NCI-H510A (cell line): ENCODE data around the gene SLC9C2.
A peak's percentile ranks its signal among the peaks of the same experiment; 100 is the strongest.
"Not testable (repeated sequence)": the region's sequence is repeated elsewhere in the genome, so short reads cannot be mapped to it uniquely, and the experiment has no call there.

ENCODE experiments used
- DNase-seq: peaks from one replicate; lab custom pipeline; 2025; lab: John Stamatoyannopoulos, UW

The SLC9C2 gene

DNA sequence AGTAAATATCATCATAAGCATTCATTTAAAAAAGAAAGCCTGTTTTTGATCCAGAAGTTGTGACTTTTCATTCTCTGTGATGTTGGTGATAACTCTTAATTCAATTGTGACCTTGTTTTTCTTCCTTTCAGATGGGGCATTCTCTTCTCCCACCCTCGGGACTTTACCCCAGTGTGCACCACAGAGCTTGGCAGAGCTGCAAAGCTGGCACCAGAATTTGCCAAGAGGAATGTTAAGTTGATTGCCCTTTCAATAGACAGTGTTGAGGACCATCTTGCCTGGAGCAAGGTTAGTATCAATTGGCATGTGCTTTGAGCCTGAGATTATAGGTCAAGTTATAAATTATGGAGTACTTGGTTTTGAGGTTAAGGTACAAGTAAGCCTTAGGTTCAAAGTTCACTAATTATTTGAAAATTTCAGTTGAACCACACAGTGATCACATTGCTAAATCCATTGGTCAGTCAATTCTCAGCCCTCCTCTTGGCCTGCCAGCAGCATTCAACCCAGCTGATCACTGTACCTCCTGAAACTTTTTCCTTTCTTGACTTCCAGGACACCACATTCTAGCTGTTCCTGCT lies 121.6 kb downstream of the SLC9C2 start:
- DNase-seq, result no peak

DNA sequence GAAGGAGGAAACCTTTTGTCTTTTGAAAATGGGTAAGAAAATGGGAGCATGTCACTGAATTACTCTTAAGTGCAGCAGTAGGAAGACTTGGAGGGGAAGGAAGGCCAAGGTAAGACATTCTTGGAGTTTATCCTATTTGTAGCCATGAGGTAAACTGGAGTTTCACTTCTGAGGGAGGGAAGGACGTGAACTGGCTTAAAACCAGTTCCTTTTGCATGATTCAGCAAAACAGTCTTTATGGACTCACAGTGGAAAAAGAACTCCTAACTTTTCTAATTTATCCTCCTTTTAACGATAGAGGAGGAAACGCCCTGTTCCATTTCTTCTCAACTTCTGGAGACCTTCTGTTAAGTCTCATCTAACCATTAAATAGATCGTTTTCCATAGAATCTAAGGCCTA lies 123.2 kb downstream of the SLC9C2 start:
- no peak for DNase-seq

DNA sequence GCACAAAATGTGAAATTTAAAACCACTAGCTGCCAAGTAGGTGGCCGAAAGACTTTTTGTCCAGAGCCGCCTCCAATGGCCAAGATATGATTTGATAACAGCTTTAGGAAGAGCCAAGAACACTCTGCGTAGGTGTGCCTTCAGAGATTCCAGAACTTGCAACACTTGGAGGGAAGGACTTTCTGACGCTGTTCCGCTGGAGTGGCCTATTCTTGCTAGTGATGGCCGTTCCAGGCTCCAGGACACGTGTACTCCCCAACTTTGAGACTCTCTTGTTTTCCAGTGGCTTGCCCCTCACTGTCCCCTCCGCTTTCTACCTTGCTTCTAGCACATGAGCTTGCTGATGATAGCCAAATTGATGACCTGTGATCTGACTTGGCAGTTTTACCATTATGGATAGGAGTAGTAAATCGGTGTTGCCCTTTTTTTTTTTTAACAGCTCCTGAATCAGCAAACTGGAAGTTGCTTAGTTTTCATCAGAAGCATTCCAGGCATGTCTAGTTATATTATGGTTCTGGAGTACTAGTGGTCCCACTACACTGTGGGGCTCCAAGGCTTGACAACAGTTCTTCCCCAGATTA lies 124.7 kb downstream of the SLC9C2 start:
- no peak for DNase-seq

DNA sequence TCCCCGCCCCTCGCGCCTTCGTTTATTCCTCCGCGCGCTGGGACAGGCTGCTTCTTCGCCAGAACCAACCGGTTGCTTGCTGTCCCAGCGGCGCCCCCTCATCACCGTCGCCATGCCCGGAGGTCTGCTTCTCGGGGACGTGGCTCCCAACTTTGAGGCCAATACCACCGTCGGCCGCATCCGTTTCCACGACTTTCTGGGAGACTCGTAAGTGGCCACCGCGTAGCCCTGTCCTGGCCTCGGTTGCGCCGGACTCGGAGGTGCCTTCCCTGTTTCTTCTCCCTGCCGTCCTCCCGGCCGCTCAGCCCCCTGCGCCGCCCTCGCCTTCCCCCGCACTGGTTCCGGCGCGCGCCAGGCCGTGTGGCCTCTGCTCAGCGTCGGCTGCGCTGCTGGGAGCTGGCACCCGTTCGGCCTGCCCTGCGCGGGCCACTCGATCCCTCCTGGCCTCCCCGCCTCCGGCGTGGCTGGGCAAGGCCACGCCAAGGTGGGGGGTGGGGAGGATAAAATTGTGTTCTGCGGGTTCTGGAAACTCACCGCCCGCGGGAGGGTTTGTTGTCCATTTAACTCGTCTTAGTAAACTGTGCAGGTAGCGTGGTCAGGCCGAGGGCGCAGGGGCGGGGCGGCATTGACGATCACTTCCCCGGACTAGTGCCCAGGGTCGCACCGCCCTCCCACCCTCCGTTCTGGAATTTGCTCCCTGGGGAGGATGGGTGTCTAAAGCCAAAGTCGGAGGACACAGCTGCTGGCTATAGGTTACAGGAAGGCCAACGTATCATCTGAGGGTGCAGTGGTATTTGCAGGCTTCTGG lies 125.4 kb downstream of the SLC9C2 start, which contains the start of gene PRDX6:
PRDX6 (plus strand) TSS at position 50 of the 808 bp plus-strand sequence; CDS start at position 113, 63 bp downstream.
- DNase-seq, result peak; percentile 89

DNA sequence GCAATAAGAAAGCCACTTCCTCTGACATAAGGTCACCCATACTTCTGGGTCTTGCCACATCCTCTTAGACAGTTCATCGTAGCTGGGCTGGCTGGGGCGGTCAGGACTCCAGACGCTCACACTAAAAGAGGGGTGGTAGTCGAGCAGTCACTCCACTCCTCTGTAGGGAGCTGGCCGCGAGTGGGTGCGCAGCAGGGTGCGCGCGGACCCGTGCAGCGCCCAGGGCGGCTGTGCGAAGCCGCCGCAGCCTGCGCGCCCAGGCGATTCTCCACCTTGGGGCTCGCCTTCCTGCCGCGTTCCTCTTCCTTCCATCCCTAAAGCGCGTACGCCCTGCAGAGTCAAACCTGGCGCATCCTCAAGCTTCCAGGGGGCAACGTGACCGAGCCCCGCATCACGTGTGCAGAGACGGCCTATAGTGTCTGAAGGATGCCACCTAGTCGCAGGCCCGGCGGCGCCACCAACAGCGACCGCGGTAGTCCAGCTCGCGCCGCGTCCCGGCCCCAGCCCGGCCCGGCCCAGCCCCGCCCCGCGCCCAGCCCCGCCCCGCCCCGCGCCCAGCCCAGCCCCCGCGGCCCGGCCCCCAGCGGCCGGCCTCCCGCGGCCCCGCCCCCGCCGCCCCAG lies 126.1 kb downstream of the SLC9C2 start:
- peak; percentile 94 for DNase-seq

DNA sequence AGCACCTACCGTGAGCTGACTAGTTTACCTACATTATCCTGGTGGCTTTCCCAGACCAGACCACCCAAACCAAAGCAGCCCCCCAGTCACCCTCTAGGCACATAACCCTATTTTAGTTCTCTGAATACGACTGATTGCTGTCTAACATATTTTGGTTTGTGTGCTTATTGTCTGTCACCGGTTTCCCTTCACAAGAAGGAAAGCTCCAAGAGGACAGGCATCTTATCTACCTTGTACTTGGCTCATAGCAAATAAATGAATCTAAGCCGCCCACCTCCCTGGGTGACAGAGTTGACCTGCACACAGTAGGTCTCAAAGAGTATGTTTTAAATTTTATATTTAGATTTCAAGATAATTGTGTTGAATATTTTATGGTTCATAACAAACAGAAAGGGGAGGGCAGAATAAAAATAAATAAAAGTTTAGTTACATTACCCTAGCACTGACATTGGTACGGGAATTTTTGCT lies 126.6 kb downstream of the SLC9C2 start:
- DNase-seq, result no peak

DNA sequence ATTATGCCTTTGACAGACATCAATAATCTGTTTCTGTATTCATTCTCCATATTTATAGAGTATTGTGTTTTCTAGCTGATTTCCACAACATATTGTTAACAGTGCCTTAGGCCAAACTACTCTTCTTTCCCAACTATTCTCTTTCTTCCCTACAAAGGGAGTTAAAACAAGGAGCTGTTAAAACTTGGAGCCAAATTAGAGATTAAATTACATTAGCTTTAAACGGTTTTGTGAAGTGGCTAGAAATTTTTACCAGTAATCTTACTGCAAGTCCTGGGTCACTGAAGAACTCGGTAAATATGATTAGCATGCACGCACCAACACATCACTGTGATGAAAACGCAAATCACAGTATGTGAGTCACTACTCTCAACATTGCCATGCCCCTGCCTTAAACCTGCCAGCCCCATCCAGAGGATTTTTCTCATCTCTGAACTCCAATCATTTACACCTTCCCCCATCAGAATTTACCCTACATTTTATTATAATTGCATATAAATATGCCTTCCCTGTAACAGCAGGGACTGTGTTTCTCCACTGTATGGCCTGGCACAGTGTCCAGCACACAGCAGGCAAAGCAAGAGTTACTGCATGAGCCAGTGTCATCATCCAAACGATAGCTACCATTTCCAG lies 127.2 kb downstream of the SLC9C2 start:
- no peak for DNase-seq

DNA sequence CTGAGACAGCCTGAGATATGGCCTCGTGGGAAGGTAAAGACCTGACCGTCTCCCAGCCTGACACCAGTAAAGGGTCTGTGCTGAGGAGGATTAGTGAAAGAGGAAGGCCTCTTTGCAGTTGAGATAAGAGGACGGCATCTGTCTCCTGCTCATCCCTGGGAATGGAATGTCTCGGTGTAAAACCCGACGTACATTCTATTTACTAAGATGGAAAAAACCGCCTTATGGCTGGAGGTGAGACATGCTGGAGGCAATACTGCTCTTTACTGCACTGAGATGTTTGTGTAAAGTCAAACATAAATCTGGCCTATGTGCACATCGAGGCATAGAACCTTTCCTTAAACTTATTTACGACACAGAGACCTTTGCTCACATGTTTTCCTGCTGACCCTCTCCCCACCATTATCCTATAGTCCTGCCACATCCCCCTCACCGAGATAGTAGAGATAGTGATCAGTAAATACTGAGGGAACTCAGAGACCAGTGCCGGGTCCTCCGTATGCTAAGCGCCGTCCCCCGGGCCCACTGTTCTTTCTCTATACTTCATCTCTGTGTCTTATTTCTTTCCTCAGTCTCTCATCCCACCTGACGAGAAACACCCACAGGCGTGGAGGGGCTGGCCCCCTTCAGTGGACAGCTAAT lies 128.0 kb downstream of the SLC9C2 start:
- not testable (repeated sequence) for DNase-seq

DNA sequence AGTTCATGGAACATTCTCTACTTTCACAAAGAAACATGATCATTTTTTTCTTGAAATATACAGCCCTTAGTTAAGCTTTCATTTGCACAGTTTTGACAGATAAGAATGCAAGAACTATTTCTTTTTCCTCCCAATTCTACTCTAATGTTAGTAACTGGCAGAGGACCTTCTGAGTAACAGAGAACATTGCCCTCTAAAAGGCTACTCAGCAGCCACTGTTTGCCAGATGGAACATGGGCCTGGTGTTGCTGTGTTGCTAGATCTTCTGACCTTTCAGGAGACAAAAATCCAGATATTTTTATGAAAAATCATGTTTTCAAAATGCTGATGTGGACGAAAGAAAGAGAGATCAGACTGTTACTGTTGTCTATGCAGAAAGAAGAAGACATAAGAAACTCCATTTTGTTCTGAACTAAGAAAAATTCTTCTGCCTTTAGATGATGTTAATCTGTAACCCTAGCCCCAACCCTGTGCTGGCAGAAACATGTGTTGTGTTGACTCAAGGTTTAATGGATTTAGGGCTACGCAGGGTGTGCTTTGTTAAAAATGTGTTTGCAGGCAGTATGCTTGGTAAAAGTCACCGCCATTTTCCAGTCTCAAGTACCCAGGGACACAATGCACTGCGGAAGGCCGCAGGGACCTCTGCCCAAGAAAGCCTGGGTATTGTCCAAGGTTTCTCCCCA lies 128.6 kb downstream of the SLC9C2 start:
- DNase-seq, result no peak

DNA sequence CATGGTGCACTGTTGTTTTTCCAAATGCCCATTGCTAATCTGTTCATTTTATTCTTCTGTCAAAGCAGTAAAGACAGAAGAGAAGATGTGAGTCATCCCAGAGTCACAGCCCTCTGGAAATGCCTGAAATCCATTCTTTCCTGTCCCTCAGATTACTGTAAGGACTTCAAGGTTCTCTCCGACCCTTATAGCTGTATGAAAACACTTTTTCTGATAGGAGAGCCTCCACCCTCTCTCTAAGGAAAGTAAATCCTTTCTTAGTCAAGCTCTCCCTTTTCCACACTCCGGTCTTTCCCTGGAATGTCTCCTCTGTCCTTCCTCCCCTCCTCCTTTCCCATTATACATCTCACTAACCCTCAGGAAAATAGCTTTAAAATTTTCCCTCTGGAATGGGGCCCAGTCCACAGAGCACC lies 129.3 kb downstream of the SLC9C2 start:
- DNase-seq, result no peak

DNA sequence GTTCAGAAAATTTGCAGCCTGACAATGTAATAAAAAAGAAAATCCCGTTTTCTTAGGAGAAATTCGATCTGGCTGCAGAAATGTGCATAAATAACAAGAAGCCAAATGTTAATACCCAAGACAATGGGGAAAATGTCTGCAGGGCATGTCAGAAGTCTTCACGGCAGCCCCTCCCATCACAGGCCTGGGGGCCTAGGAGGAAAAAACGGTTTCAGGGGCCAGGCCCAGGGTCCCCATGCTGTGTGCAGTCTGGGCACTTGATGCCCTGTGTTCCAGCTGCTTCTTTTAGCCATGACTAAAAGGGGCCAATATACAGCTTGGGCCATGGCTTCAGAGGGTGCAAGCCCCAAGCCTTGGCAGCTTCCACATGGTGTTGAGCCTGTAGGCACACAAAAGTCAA lies 132.3 kb downstream of the SLC9C2 start:
- DNase-seq, result no peak

DNA sequence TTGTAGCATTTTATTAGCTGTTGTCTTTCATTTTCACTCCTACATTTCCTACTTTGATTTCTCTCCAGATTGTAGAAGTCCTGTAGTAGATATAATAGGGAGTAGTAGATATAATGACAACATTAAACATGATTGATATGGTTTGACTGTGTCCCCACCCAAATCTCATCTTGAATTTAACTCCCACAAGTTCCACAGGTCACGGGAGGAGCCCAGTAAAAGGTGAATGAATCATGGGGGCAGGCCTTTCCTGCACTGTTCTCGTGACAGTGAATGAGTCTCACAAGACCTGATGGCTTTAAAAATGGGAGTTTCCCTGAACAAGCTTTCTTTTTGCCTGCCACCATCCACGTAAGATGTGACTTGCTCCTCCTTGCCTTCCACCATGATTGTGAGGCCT lies 133.2 kb downstream of the SLC9C2 start:
- no peak for DNase-seq

DNA sequence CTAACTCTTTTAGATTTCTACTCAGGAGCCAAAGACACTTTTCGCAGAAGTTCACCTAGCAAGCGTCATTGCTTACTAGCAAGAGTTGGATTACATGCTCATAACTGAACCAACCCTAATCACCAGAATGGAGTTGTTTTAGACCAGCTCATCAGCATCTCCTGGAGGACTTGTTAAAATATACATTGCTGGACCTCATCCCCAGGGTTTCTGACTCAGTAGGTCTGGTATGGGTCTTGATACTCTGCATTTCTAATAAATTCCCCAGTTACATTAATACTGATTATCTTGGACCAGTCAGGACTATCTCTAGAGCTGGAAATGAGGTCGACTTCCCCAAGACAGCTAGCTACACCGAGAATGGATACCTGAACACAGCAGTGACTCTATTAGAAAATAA lies 135.4 kb downstream of the SLC9C2 start:
- no peak for DNase-seq

DNA sequence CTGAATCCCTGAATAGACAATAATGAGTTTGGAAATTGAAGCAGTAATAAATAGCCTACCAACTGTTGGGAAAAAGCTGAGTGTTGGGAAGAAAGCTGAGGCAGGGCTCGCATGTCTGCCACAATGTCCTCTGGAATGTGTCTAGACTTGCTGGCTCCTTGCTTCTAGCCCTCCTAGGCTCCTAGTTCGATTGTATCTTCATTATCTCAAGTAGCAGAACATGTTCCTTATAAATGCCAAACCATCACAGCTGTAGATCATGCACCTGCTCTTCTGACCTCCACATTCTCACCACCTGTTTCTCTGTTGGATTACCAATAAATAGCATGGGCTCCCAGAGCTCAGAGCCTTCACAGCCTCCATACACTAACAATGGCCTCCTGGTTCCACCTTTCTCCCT lies 138.7 kb downstream of the SLC9C2 start:
- DNase-seq, result not testable (repeated sequence)

DNA sequence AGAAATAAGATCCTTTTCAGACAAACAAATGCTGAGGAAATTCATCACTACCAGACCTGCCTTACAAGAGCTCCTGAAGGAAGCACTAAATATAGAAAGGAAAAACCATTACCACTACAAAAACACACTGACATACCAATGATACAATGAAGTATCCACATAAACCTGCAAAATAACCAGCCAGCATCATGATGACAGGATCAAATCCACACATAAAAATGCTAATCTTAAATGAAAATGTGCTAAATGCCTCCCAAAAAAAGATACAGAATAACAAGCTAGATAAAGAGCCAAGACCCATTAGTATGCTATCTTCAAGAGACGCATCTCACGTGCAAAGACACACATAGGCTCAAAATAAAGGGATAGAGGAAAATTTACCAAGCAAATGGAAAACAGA lies 140.2 kb downstream of the SLC9C2 start:
- not testable (repeated sequence) for DNase-seq

DNA sequence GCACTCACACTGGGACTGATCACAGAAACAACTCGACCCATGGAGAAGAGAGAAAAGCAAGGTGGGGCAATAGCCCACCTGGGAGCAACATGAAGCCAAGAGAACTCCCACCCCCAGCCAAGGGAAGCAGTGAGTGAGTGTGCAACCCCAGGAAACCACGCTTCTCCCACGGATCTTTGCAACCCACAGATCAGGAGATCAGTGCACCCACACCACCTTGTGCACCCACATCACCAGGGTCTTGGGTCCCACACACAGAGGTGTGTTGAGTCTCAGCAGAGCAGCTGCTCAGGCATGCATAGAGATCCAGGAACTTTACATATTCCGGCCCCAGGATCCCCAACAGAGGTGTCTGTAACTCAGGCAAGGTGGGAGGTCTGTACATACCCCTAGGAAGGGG lies 143.0 kb downstream of the SLC9C2 start:
- no peak for DNase-seq

DNA sequence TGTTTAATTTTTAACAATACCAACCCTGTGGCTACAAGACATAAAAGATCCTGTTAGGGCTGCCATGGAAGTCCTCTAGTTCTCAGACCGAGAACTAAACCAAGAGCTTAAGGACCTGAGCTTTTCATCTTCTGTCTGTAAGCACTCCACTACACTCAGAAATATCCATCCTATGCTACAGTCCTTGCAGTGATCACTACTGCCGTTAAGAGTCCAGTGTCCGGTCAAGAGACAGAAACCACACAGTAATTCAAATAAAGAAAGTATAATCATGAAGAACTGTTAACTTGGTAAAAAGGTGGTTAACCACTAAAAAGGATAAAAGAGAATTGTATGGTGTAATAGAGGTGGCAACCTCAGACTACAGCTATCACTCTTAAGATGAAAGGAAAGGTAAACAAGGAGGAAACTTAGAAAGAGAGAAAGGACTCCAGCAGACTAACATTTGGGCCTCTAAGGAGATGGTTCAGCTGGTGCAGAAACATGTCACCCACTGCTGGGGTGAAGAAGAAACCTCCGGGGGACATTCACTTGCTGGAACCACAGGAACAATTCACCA lies 147.8 kb downstream of the SLC9C2 start:
- no peak for DNase-seq

DNA sequence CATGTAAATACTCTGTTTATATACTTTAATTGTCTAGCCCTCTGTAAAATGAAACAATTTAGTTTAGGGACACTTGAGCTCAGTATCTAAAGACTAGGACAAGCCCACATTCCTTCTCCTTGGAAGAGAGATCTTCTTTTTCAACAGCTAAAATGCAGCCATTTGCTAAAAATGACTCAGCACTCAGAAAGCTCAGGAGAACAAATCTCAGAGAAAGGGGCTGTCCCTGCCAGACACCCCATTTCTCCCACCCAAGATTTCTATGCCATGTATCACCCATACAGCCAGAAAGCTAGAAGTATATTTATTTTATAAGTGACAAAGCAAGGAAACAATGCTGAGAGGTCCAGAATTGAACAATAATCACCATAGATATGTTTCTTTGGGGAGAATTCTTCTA lies 148.9 kb downstream of the SLC9C2 start:
- no peak for DNase-seq

DNA sequence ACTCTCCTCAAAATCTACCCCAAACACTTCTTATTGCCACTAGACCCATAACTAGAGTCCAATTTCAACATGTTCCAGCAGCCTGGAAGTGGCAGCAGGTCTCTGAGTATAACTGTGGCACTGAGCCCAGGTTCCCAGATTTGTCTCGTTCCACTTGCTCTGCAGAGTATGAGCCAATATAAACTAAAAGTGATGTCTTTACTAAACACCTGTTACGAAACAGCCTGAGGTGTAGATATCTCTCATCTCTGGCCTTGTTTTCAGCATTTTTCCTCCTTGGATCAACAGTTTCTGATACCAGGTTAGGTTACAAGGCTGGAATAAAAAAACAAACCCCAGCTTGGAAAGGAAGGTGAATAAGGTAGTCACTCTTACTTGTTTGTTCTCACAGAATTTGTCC lies 150.9 kb downstream of the SLC9C2 start:
- no peak for DNase-seq
